ENCODE results near the gene CYP26C1.
"Not testable (repeated sequence)": the region's sequence is repeated elsewhere in the genome, so short reads cannot be mapped to it uniquely, and the experiment has no call there.

CYP26C1 gene

GRCh38 chr10:93099670-93100069 is 39.1 kb downstream of the CYP26C1 start:
- H3K36me3 Mint-ChIP-seq (ENCODE audit: low read depth): peaks cover 10% of the 10 kb centered on the region
- peaks cover 40% of the 10 kb centered on the region for H3K9me3 Mint-ChIP-seq
- no peak overlapping the region for H3K27ac Mint-ChIP-seq
- H3K4me3 Mint-ChIP-seq: no peak overlapping the region
- H3K27me3 Mint-ChIP-seq (ENCODE audit: low read depth, poor library complexity): no peaks in the 10 kb centered on the region
- peaks cover 4% of the 10 kb centered on the region for H3K4me1 Mint-ChIP-seq
- DNase-seq: no peak
- TF ChIP-seq, protein P1, sequence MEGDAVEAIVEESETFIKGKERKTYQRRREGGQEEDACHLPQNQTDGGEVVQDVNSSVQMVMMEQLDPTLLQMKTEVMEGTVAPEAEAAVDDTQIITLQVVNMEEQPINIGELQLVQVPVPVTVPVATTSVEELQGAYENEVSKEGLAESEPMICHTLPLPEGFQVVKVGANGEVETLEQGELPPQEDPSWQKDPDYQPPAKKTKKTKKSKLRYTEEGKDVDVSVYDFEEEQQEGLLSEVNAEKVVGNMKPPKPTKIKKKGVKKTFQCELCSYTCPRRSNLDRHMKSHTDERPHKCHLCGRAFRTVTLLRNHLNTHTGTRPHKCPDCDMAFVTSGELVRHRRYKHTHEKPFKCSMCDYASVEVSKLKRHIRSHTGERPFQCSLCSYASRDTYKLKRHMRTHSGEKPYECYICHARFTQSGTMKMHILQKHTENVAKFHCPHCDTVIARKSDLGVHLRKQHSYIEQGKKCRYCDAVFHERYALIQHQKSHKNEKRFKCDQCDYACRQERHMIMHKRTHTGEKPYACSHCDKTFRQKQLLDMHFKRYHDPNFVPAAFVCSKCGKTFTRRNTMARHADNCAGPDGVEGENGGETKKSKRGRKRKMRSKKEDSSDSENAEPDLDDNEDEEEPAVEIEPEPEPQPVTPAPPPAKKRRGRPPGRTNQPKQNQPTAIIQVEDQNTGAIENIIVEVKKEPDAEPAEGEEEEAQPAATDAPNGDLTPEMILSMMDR (IDR thresholded peaks at IDR 0.05): no peak

- DNase-seq; H3K27me3 Mint-ChIP-seq (ENCODE audit: low read depth, poor library complexity); H3K4me1 Mint-ChIP-seq; H3K4me3 Mint-ChIP-seq; H3K27ac Mint-ChIP-seq: not testable (repeated sequence)
- Mint-ChIP-seq H3K36me3 (ENCODE audit: low read depth) (peaks cover 10% of the 10 kb centered on the region), H3K9me3 (peaks cover 45% of the 10 kb centered on the region)
Measured at GRCh38 chr10:93101148-93101547, 40.5 kb downstream of the CYP26C1 start.

- Mint-ChIP-seq H3K27ac (no peak overlapping the region), H3K27me3 (ENCODE audit: low read depth, poor library complexity) (no peaks in the 10 kb centered on the region), H3K9me3 (peaks cover 70% of the 10 kb centered on the region), H3K4me3 (no peak overlapping the region), H3K36me3 (ENCODE audit: low read depth) (peaks cover 20% of the 10 kb centered on the region), H3K4me1 (peaks cover 5% of the 10 kb centered on the region)
- DNase-seq: no peak
- TF ChIP-seq, protein P1 (IDR thresholded peaks at IDR 0.05): no peak
Measured at GRCh38 chr10:93103953-93104352, 43.4 kb downstream of the CYP26C1 start.

DNA sequence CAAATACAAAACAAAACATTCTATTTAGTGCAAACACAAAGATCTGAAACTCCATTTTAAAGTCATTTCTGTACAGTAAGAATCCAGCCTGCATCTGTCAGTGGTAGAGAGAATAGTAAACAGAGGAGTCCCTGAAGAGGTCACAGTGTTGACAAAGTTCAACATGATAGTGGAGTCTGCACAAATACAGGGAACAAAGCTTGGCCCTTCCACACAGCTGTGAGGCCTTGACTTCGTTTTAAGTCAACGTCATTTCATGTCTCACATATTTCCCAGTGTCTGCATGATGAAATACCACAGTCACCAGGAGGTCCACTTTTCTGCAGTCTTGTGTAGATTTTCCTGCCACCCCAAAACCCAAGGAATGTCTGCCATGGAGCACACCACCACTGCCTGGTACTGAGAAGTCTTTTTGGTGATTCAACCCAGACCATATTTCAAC is 46.1 kb downstream of the CYP26C1 start:
- no peaks in the 10 kb centered on the region for H3K27me3 Mint-ChIP-seq (ENCODE audit: low read depth, poor library complexity)
- no peak overlapping the region for H3K27ac Mint-ChIP-seq
- H3K4me3 Mint-ChIP-seq: no peak overlapping the region
- peaks cover 20% of the 10 kb centered on the region for H3K36me3 Mint-ChIP-seq (ENCODE audit: low read depth)
- peaks cover 67% of the 10 kb centered on the region for H3K9me3 Mint-ChIP-seq
- peaks cover 7% of the 10 kb centered on the region for H3K4me1 Mint-ChIP-seq
- TF ChIP-seq, protein P1 (IDR thresholded peaks at IDR 0.05): no peak
- no peak for DNase-seq

GRCh38 chr10:93110472-93111146 is 50.0 kb downstream of the CYP26C1 start:
- TF ChIP-seq, protein P1 (IDR thresholded peaks at IDR 0.05): no peak
- H3K36me3 Mint-ChIP-seq (ENCODE audit: low read depth): peaks cover 9% of the 10 kb centered on the region

DNA sequence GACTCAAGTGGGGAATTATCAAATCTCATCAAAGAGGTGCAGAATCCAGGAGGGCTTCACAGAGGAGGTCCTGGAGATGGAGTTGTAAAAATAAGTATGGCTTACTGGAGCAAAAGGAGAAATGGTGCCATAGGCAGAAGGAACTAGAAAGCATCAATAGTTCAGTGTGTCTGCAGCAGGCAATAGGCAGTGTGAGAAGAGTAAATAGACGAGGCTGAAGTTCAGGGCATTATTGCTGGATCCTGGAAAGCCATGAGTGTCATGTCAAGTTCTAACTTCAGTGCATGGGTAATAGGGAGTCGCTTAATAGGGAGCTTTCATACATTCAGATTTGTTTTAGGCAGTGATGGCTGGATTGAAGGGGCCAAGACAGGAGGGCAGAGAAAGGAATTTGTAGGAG is 52.4 kb downstream of the CYP26C1 start:
- H3K4me1 Mint-ChIP-seq: peaks cover 18% of the 10 kb centered on the region
- peaks cover 19% of the 10 kb centered on the region for H3K9me3 Mint-ChIP-seq
- TF ChIP-seq, protein P1 (IDR thresholded peaks at IDR 0.05): no peak
- peaks cover 10% of the 10 kb centered on the region for H3K36me3 Mint-ChIP-seq (ENCODE audit: low read depth)
- DNase-seq: no peak
- no peak overlapping the region for H3K4me3 Mint-ChIP-seq
- peaks cover 13% of the 10 kb centered on the region for H3K27me3 Mint-ChIP-seq (ENCODE audit: low read depth, poor library complexity)
- no peak overlapping the region for H3K27ac Mint-ChIP-seq

More at GRCh38 chr10:93110472-93111146, 50.0 kb downstream of the CYP26C1 start:
- H3K9me3 Mint-ChIP-seq: peaks cover 32% of the 10 kb centered on the region
- H3K27me3 Mint-ChIP-seq (ENCODE audit: low read depth, poor library complexity): peaks cover 13% of the 10 kb centered on the region
- DNase-seq: no peak
- H3K27ac Mint-ChIP-seq: no peak overlapping the region
- peaks cover 10% of the 10 kb centered on the region for H3K4me1 Mint-ChIP-seq
- no peak overlapping the region for H3K4me3 Mint-ChIP-seq

All from nephron progenitor cell (in vitro differentiated cells).